ENCODE data around the gene HOXB4.

DNA sequence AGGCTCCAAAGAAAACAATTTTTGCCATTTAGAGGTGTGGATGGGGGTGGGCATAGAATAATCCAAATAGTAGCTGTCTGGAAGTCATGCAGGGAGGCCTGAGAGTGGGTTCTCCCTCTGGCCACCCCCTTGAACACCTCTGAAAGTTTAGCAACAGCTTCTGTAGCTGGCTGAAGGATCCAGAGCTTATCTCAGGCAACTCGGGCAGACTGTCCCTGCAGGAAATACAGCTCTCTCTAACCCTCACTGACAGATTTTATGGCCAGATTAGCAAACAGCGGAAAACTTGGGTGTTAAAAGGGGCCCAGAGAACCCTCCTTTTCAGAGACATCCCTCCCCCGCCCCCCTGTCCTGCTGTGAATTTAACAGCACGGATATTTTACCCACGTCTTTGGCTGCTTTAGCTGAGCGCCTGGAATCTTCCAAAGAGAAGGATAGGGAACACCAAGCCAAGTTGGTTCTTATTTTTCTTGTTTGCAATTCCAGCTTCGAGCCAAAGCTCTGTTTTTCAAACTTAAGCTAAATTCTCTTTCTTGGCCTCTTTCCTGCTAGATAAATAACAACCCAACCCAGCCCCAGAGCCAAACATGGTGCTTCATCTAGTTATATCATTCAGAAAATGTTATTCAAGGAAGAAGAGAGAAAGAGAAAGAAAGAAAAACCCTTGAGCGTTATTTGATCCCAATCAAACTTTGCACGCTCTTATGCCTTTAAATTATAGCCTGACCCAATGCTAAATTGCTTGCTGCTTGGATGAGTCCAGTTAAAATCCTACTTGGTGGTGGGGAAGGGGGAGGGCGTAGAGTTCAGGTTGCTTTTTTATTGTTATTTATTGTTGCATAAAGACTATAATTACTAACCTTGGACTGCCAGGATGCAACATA is 31.0 kb downstream of the HOXB4 start:
- TF ChIP-seq CHD2 (IDR thresholded peaks at IDR 0.05; ENCODE audit: low read length, partially characterized antibody) (no peak), FOXM1 (IDR thresholded peaks at IDR 0.05; ENCODE audit: low read depth) (no peak), RCOR1 (IDR thresholded peaks at IDR 0.05; ENCODE audit: low read length) (no peak), EZH2phosphoT487 (IDR thresholded peaks at IDR 0.05; ENCODE audit: borderline replicate concordance, low read depth) (no peak)
- TF ChIP-seq, protein P1, sequence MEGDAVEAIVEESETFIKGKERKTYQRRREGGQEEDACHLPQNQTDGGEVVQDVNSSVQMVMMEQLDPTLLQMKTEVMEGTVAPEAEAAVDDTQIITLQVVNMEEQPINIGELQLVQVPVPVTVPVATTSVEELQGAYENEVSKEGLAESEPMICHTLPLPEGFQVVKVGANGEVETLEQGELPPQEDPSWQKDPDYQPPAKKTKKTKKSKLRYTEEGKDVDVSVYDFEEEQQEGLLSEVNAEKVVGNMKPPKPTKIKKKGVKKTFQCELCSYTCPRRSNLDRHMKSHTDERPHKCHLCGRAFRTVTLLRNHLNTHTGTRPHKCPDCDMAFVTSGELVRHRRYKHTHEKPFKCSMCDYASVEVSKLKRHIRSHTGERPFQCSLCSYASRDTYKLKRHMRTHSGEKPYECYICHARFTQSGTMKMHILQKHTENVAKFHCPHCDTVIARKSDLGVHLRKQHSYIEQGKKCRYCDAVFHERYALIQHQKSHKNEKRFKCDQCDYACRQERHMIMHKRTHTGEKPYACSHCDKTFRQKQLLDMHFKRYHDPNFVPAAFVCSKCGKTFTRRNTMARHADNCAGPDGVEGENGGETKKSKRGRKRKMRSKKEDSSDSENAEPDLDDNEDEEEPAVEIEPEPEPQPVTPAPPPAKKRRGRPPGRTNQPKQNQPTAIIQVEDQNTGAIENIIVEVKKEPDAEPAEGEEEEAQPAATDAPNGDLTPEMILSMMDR (IDR thresholded peaks at IDR 0.05) = no peak
- TF ChIP-seq, protein P2, sequence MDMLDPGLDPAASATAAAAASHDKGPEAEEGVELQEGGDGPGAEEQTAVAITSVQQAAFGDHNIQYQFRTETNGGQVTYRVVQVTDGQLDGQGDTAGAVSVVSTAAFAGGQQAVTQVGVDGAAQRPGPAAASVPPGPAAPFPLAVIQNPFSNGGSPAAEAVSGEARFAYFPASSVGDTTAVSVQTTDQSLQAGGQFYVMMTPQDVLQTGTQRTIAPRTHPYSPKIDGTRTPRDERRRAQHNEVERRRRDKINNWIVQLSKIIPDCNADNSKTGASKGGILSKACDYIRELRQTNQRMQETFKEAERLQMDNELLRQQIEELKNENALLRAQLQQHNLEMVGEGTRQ (IDR thresholded peaks at IDR 0.05; ENCODE audit: borderline replicate concordance, low read depth, low read length) = no peak

Measured in SK-N-SH (cell line).